SU-DHL-6 (cell line): ENCODE measurements around the gene PSMA7.

Experiments used
- H2AFZ ChIP-seq: fragments of 200-600 bp; sonication (generic); 2 replicates; pipeline ENCODE4 v1.6.1; 2014; ENCODE audit warnings: low read depth, mild to moderate bottlenecking, moderate library complexity, mixed read lengths, antibody characterized with exemption, low read length; ENCODE audit not compliant: severe bottlenecking
- H3F3A ChIP-seq: fragments of 200-600 bp; shearing (Covaris generic); 2 replicates; pipeline ENCODE4 v1.6.0; 2016; ENCODE audit warnings: antibody characterized with exemption, mild to moderate bottlenecking; ENCODE audit not compliant: insufficient read depth
- H3K27ac ChIP-seq: fragments of 200-600 bp; sonication (generic); 2 replicates; pipeline ENCODE4 v1.5.1; 2016; ENCODE audit warnings: low read depth, mild to moderate bottlenecking, low read length, moderate library complexity, mixed read lengths
- H3K27me3 ChIP-seq: fragments of 200-600 bp; sonication (generic), shearing (Covaris generic); 2 replicates; pipeline ENCODE4 v1.6.0; 2014; ENCODE audit warnings: mild to moderate bottlenecking, low read length
- H3K36me3 ChIP-seq: fragments of 200-600 bp; sonication (generic); 2 replicates; pipeline ENCODE4 v1.6.1; 2014; ENCODE audit warnings: mild to moderate bottlenecking, low read length, mixed read lengths
- H3K4me2 ChIP-seq: fragments of 300-600, 200-600 bp; shearing (Covaris generic), sonication (generic); 2 replicates; pipeline ENCODE4 v1.6.0; 2014; ENCODE audit warnings: low read length, low read depth, mild to moderate bottlenecking; ENCODE audit not compliant: poor library complexity, severe bottlenecking
- H3K4me3 ChIP-seq: fragments of 200-600 bp; sonication (generic); 2 replicates; pipeline ENCODE4 v1.5.1; 2014; ENCODE audit warnings: antibody characterized with exemption, low read length, mild to moderate bottlenecking, mixed read lengths; ENCODE audit not compliant: insufficient read depth, poor library complexity, severe bottlenecking
- H3K79me2 ChIP-seq: fragments of 200-600 bp; sonication (generic); 2 replicates; pipeline ENCODE4 v1.6.1; 2014; ENCODE audit warnings: mild to moderate bottlenecking, low read length, moderate library complexity; ENCODE audit not compliant: insufficient read depth
- H3K9ac ChIP-seq: fragments of 200-600 bp; sonication (generic); 2 replicates; pipeline ENCODE4 v1.7.0; 2014; ENCODE audit warnings: mild to moderate bottlenecking, low read length
- H3K9me2 ChIP-seq: fragments of 200-600 bp; sonication (generic); replicated peaks from 2 replicates; pipeline ENCODE4 v1.6.1; 2014; ENCODE audit warnings: low read length; ENCODE audit not compliant: insufficient read depth
- H3K9me3 ChIP-seq: fragments of 200-600 bp; sonication (generic); 2 replicates; pipeline ENCODE4 v1.6.1; 2014; ENCODE audit warnings: low read length, mixed read lengths; ENCODE audit not compliant: insufficient read depth
- H4K20me1 ChIP-seq: fragments of 200-600 bp; sonication (generic); 2 replicates; pipeline ENCODE4 v1.6.1; 2014; ENCODE audit warnings: low read depth, mild to moderate bottlenecking, antibody characterized with exemption, low read length, moderate library complexity, mixed read lengths
- EZH2phosphoT487 ChIP-seq: fragments of 200-600 bp; sonication (generic), shearing (Covaris generic); conservative IDR thresholded peaks from 2 replicates; pipeline ENCODE4 v1.6.1; 2018; ENCODE audit warnings: mild to moderate bottlenecking, antibody characterized with exemption, low read length, moderate library complexity, mixed read lengths
- TF ChIP-seq, protein P1 (sequence below): fragments of 200-600 bp; sonication (generic); IDR thresholded peaks from one replicate; pipeline ENCODE4 v1.5.1; 2017; ENCODE audit warnings: antibody characterized with exemption, mild to moderate bottlenecking, low read length, moderate library complexity; ENCODE audit not compliant: insufficient read depth, poor library complexity, severe bottlenecking

PSMA7 gene

DNA sequence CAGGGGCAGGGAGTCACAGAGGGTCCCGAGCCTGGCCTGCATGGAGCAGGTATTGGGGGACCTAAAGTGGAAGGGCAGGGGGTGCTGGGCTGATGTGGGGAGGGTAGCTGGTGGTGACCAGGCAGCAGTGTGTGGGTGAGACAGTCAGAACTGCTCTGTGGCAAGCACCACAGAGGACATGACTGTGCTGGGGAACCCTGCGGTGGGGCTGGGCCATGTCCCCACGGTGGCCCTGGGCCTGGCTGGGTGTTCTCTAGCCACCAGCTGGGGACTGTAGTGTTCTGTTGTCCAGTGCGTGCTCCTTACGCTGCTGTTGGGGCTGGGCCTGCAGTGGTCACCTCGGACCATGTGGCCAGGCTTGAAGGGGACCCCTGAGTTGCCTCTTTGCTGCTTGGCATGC lies 3.9 kb upstream of the PSMA7 start:
- Histone ChIP-seq H3K4me2 (no peak overlapping the region), H3K9me2 (no peaks in the 10 kb centered on the region), H3F3A (no peaks in the 10 kb centered on the region), H3K79me2 (peaks cover 64% of the 10 kb centered on the region), H3K27ac (no peak overlapping the region), H3K4me3 (no peak overlapping the region), H4K20me1 (no peaks in the 10 kb centered on the region; the same call in 1 of the 2 replicates), H3K9ac (no peak overlapping the region), H3K27me3 (no peaks in the 10 kb centered on the region), H2AFZ (no peak overlapping the region), H3K36me3 (no peaks in the 10 kb centered on the region), H3K9me3 (no peaks in the 10 kb centered on the region)
- TF ChIP-seq EZH2phosphoT487 = no peak
- TF ChIP-seq, protein P1, sequence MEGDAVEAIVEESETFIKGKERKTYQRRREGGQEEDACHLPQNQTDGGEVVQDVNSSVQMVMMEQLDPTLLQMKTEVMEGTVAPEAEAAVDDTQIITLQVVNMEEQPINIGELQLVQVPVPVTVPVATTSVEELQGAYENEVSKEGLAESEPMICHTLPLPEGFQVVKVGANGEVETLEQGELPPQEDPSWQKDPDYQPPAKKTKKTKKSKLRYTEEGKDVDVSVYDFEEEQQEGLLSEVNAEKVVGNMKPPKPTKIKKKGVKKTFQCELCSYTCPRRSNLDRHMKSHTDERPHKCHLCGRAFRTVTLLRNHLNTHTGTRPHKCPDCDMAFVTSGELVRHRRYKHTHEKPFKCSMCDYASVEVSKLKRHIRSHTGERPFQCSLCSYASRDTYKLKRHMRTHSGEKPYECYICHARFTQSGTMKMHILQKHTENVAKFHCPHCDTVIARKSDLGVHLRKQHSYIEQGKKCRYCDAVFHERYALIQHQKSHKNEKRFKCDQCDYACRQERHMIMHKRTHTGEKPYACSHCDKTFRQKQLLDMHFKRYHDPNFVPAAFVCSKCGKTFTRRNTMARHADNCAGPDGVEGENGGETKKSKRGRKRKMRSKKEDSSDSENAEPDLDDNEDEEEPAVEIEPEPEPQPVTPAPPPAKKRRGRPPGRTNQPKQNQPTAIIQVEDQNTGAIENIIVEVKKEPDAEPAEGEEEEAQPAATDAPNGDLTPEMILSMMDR = no peak

DNA sequence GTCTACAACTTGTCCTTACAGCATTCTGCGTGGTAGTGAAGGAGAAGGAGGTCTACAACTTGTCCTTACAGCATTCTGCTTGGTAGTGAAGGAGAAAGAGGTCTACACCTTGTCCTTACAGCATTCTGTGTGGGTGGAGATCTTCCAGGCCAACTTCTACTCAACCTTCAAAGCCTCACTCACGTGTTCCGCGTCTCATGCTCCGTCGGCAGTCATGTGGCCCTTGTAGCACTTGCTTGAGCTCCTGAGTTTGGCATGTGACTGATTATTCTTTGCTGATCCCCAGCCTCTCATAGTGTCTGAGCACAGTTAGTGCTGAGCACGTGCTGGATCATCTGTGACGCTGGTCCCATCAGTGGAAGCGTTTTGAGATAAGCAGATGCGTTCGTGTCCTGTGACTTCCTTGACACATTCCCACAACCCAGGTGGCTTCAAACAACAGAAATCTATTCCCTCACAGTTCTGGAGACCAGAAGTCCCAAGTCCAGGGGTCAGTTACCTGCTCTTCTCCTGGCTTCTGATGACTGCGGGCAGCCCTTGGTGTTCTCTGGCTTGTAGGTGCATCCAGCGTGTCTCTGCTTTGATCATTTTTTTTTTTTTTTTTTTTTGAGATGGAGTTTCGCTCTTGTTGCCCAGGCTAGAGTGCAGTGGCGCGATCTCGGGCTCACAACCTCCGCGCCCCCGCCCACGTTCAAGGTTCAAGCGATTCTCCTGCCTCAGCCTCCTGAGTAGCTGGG lies 3.0 kb upstream of the PSMA7 start:
- peaks cover 4% of the 10 kb centered on the region; the same call in 1 of the 2 replicates for H4K20me1 ChIP-seq
- no peaks in the 10 kb centered on the region for H3K9me3 ChIP-seq

DNA sequence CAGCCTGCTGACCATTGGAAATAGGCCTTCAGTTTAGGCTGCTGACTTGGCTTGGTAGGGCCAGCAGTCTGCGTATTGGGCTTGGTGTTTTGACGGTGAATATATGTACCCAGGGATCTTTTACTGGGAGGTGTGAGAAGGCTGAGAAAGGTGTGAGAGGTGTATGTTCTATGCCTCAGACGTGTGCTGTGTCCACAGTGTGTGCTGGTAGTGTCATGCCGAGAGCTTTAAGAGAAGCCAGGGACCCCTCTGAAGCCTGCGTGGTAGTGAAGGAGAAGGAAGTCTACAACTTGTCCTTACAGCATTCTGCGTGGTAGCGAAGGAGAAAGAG lies 2.5 kb upstream of the PSMA7 start:
- Histone ChIP-seq H3K4me3 (no peak overlapping the region), H3K79me2 (peaks cover 68% of the 10 kb centered on the region), H3K9me2 (no peaks in the 10 kb centered on the region), H3K36me3 (no peaks in the 10 kb centered on the region), H3F3A (no peaks in the 10 kb centered on the region), H3K9ac (no peak overlapping the region), H3K9me3 (no peaks in the 10 kb centered on the region), H3K27me3 (no peaks in the 10 kb centered on the region), H4K20me1 (peaks cover 4% of the 10 kb centered on the region; the same call in 1 of the 2 replicates), H3K27ac (no peak overlapping the region), H3K4me2 (no peak overlapping the region), H2AFZ (no peak overlapping the region)
- no peak for TF ChIP-seq EZH2phosphoT487
- TF ChIP-seq, protein P1 = no peak

More for the DNA sequence above, 3.0 kb upstream of the PSMA7 start:
- H3K36me3 ChIP-seq = no peaks in the 10 kb centered on the region
- TF ChIP-seq, protein P1 = no peak
- TF ChIP-seq EZH2phosphoT487 = no peak
- H3K4me3 ChIP-seq = no peak overlapping the region
- no peak overlapping the region for H2AFZ ChIP-seq
- H3K9ac ChIP-seq = no peak overlapping the region
- H3K79me2 ChIP-seq = peaks cover 65% of the 10 kb centered on the region
- no peaks in the 10 kb centered on the region for H3F3A ChIP-seq
- H3K27me3 ChIP-seq = no peaks in the 10 kb centered on the region
- no peak overlapping the region for H3K27ac ChIP-seq
- H3K4me2 ChIP-seq = no peak overlapping the region
- no peaks in the 10 kb centered on the region for H3K9me2 ChIP-seq
